Eye (tissue), 1 donor: ENCODE results near the gene OR5K2.
A peak's percentile ranks its signal among the peaks of the same experiment; 100 is the strongest.

ENCODE experiments used
- DNase-seq: peaks from one replicate; pipeline ENCODE4 v3.0.0-alpha.2; 2015

OR5K2 gene

GRCh38 chr3:98525494-98525893 lies 28.0 kb downstream of the OR5K2 start:
- no peak for DNase-seq

- peak; percentile 35 for DNase-seq
These were observed 31.2 kb downstream of the OR5K2 start for GRCh38 chr3:98528474-98529346.

- DNase-seq = no peak
These were observed 32.5 kb downstream of the OR5K2 start for GRCh38 chr3:98529856-98530459.

- no peak for DNase-seq
These were observed 33.2 kb downstream of the OR5K2 start for GRCh38 chr3:98530676-98531075.

- no peak for DNase-seq
These were observed 34.3 kb downstream of the OR5K2 start, which contains the start of gene GPR15 for GRCh38 chr3:98531622-98532274. TSS of gene GPR15 (plus strand) at chr3:98531978. CDS start at chr3:98532034, 56 bp downstream.

GRCh38 chr3:98532275-98532637 lies 34.8 kb downstream of the OR5K2 start:
- DNase-seq = no peak

GRCh38 chr3:98532709-98533571 lies 35.5 kb downstream of the OR5K2 start:
- no peak for DNase-seq

- DNase-seq = no peak
These were observed 36.7 kb downstream of the OR5K2 start for GRCh38 chr3:98534168-98534567.

GRCh38 chr3:98534734-98535133 lies 37.3 kb downstream of the OR5K2 start:
- no peak for DNase-seq

- no peak for DNase-seq
These were observed 39.1 kb downstream of the OR5K2 start for GRCh38 chr3:98536456-98537017.

GRCh38 chr3:98540346-98540745 lies 42.9 kb downstream of the OR5K2 start:
- DNase-seq = no peak

GRCh38 chr3:98541695-98542094 lies 44.2 kb downstream of the OR5K2 start:
- DNase-seq = no peak

- DNase-seq = no peak
These were observed 45.1 kb downstream of the OR5K2 start for GRCh38 chr3:98542623-98543022.

GRCh38 chr3:98545940-98546339 lies 48.5 kb downstream of the OR5K2 start:
- DNase-seq = no peak
